CD4-positive, alpha-beta T cell treated with Interleukin-17A for 1 hour (primary cell): ENCODE data around the gene IL21R.

ENCODE experiments used
- DNase-seq: peaks from one replicate; pipeline ENCODE4 v3.0.0-alpha.2; 2020

The IL21R gene

GRCh38 chr16:27465483-27465879 lies 63.5 kb downstream of the IL21R start:
- no peak for DNase-seq

GRCh38 chr16:27468941-27469531 lies 67.1 kb downstream of the IL21R start:
- no peak for DNase-seq

- DNase-seq: no peak
Observed at GRCh38 chr16:27470567-27471431, 68.8 kb downstream of the IL21R start.

- DNase-seq: no peak
Observed at GRCh38 chr16:27471661-27472060, 69.7 kb downstream of the IL21R start.

DNA sequence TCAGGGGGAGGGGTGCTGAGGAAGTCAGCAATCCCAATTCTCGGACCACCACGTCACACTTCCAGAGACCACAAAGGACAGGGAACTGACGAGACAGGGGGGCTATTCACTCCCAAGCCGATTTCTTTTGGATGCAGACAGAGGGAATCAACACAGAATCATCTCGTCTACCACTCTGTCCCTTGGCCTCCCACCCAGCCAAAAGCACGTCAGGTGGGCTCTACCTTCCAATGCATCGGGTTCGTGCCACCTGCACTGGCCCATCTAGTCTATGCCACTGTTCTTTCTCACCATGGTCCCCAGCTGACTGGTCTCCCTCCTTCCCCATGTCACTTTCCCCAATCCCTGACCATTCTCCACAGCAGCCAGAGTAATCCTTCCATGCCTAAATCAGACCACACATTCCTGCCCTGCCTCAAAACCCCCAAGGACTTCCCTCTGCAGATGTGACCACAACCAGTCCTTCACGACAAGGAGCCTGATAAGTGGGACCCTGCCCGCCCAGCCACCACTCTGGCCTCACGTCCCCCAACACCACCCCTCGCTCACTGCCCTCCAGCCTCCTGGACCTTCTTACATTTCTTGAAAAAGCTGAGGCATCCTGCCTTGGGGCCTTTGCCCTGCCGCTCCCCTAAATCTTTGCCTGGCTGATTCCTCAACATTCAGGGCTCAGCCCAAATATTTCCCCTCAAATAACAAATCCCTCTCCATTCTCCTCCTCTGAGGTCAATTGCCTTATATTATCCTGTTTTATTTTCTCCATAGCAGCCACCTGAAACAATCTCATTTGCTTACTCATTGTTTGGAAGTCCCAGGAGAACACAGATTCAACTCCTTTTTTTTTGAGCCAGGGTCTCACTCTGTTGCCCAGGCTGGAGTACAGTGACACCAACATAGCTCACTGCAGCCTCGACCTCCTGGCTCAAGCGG lies 70.4 kb downstream of the IL21R start:
- no peak for DNase-seq

GRCh38 chr16:27473101-27473900 lies 71.3 kb downstream of the IL21R start:
- no peak for DNase-seq

DNA sequence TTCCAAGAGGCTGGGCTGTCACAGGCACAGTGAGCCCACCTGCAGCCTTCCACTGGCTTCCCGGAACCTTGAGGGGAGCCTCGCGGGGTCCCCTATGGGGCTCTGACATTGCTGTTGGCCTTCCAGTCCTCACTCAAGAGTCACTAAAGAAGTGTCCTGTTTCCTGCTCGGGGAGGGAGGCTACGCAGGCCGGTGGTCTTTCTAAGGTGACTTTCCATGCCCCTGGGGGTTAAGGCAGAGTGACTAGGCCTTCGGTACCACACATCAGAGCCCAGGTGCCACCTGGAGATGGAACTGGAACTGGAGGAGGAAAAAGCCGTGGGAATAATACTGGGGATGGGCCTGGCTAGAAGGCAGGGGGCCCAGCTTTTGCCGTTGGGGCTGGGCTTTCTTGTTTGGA lies 72.1 kb downstream of the IL21R start:
- DNase-seq: no peak

- DNase-seq: no peak
Observed at GRCh38 chr16:27474921-27475320, 72.9 kb downstream of the IL21R start.

GRCh38 chr16:27475561-27475960 lies 73.6 kb downstream of the IL21R start:
- no peak for DNase-seq

DNA sequence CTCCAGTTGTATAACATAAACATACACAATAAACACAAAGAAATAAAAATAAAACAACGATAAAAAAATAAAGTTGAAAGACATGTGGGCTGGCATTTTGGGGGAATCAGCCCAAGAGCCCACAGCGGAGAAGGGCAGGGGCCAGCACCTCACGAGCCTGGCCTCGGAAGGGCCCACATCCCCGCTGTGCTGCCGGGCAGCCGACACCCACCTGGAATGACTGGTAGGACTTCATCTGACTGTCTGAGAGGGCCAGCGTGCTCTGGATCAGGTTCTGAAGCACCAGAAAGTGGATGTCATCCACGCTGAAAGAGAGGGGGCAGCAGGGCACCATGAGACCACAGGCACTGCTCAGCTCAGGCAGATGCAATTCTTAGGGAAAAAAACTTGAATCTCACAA lies 74.3 kb downstream of the IL21R start:
- DNase-seq: no peak

DNA sequence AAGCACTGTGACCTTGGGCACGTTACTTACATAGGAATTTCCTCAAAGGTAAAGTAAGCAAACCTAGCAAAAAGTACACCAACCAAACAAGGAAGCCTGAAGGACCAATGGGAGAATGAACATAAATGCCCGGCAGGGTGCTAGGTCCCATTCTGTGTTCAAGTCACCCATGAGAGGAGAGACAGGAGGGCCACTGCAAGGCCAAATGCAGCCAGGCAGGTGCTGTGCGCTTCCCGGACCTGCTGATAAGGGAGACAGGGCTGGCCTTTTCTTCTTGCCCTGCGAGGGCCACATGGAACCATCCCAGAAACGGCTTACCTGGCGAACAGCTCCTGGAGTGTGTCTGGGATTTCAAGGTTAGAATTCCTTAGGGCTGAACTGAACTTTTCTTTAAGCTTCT lies 78.8 kb downstream of the IL21R start:
- no peak for DNase-seq

DNA sequence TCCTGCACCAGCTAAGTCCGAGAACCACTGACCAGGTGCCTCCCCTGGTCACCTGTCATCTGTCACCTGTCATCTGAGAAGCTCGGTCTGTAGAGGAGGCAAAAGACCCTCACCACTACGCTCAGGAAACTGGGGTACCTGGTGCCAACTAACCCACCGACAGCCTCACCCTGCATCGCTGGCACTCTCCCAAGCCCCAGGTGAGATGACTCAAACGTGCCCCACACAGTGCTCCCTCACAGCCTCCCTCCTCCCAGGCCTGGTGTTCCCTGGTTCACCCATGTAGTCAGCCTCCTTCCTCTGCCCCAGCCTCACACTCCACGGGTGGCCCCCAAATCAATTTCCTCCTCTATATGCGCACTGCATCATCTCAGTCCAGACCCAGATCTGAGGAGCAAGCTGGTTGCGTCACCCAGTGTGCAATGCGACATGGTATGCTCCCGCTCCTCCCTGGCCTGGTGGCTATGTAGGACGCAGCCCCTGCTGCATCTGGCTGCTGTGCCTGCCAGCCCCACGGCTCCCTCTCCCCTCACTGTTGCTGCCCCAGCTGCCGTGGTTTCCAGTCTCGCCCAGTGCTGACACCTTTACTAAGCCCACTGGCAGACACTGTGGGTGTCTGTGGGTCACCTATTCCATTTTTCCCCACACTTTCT lies 79.4 kb downstream of the IL21R start:
- no peak for DNase-seq

- no peak for DNase-seq
Observed at GRCh38 chr16:27482397-27483087, 80.6 kb downstream of the IL21R start.

- DNase-seq: no peak
Observed at GRCh38 chr16:27483088-27483437, 81.1 kb downstream of the IL21R start.

DNA sequence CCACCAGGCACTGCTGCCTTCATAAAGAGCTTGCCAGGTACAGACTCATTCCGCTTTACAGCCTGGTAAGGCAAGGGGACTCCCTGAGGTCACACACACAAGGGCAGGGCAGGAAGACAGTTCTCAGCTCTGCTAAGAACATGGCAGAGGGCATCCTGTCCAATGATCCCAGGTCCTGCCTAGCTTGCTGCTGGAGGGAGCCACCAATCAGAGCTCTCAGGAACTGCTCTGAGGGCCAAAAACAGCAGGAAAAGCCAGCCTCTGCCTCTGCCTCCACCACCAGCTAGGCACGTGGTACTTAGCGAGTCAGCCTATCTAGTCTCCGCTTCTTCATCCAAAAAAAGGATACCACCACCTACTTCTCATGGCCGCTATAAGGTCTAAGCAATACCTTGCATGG lies 81.7 kb downstream of the IL21R start:
- DNase-seq: no peak

DNA sequence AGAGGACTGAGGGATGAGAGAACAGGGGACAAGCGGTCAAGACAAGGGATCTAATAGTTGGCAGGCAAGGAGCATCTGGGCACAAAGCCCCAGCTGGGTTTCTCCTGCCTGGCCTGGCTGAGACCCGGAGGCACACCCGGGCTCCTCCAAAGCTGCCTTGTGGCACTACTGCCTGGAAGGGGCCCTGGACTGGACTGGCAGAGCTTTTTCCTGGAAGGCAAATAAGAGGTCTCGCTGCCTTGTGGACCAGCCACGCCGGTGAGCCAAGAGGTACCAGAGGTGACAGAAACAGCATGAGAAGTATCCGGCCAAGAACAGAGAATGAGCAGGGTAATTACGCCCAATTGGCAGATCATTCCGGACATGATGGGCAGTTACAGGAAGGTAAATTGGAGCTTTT lies 83.2 kb downstream of the IL21R start:
- DNase-seq: no peak

DNA sequence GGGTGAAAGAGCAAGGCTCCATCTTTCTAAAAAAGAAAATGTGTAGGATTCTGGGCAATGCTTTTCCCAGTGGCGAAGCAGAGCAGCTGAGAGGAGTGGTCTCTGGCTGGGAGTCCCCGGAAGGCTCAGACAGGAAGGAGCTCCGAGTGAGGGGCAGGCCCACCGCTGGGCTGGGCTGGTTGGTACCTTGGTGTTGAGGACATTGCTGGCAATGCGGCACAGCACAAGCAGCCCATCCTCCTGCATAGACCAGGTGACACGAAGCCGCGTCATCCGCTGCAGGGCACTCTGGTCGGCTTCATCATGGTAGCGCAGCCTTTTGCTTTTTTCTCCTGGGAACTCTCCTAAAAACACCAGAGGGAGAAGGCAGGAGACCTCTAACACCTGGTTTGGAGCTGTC lies 83.8 kb downstream of the IL21R start:
- DNase-seq: no peak

- no peak for DNase-seq
Observed at GRCh38 chr16:27486344-27486743, 84.4 kb downstream of the IL21R start.

- DNase-seq: no peak
Observed at GRCh38 chr16:27486760-27487159, 84.8 kb downstream of the IL21R start.

GRCh38 chr16:27489421-27489820 lies 87.4 kb downstream of the IL21R start:
- DNase-seq: no peak

GRCh38 chr16:27489906-27490305 lies 87.9 kb downstream of the IL21R start:
- no peak for DNase-seq
